SK-N-SH (cell line): ENCODE results near the gene CBLB. TPM values are rescaled to one million over a fixed set of nuclear protein-coding genes. Genes with fewer than 3 reads are reported as not detected.

Experiments used
- CTCF ChIA-PET: fragments of 300-600, 350-600 bp; formaldehyde crosslinking; extraction: SDS; loops from one replicate; lab custom pipeline; 2021; lab: Yijun Ruan, JAX
- POLR2A ChIA-PET: fragments of 350-600 bp; sonication (Branson Sonifier 250); formaldehyde crosslinking; extraction: SDS; loops from one replicate; lab custom pipeline; 2020; ENCODE audit warnings: antibody characterized with exemption, inconsistent platforms; lab: Yijun Ruan, JAX
- DNase-seq: peaks from one replicate; pipeline ENCODE4 v3.0.0; 2012
- H2AFZ ChIP-seq: fragments of 200-600 bp; sonication (generic); 2 replicates; pipeline ENCODE4 v1.8.1; 2016; ENCODE audit warnings: antibody characterized with exemption, mild to moderate bottlenecking, low read depth
- H3F3A ChIP-seq: fragments of 200-600 bp; sonication (generic); replicated peaks from 2 replicates; pipeline ENCODE3; 2016; ENCODE audit warnings: antibody characterized with exemption, mild to moderate bottlenecking; ENCODE audit not compliant: insufficient read depth
- H3K27ac ChIP-seq, 2 experiments: fragments of 200-500 bp in 1 of 2; fragments of 200-600 bp in 1 of 2; sonication (Bioruptor generic) in 1 of 2; sonication (generic), shearing (Covaris generic) in 1 of 2; 2 replicates each; pipeline versions ENCODE4 v1.5.1 to v1.6.1; 2014 to 2016; ENCODE audit warnings: low read depth in 2 of 2, inconsistent platforms in 1 of 2, low read length in 1 of 2, mild to moderate bottlenecking in 1 of 2, mixed read lengths in 1 of 2
- H3K27me3 ChIP-seq: fragments of 200-600 bp; sonication (generic), shearing (Covaris generic); 2 replicates; pipeline ENCODE4 v1.6.1; 2016; ENCODE audit warnings: mixed run types; ENCODE audit not compliant: insufficient read depth
- H3K36me3 ChIP-seq, 2 experiments: fragments of 200-500 bp in 1 of 2; fragments of 200-600 bp in 1 of 2; sonication (Bioruptor generic) in 1 of 2; sonication (generic) in 1 of 2; replicated peaks in 1 of 2; 2 replicates each; pipeline versions ENCODE3 to v1.5.1; 2014 to 2016; ENCODE audit warnings: low read length in 1 of 2, mild to moderate bottlenecking in 1 of 2; ENCODE audit not compliant: insufficient read depth in 2 of 2, control insufficient read depth in 1 of 2
- H3K4me1 ChIP-seq, 2 experiments: fragments of 200-500 bp in 1 of 2; fragments of 200-600 bp in 1 of 2; sonication (Bioruptor generic) in 1 of 2; sonication (generic), shearing (Covaris generic) in 1 of 2; 2 replicates each; pipeline versions ENCODE4 v1.5.1 to v1.6.1; 2014 to 2016; ENCODE audit warnings: low read depth in 1 of 2, low read length in 1 of 2, mixed run types in 1 of 2; ENCODE audit not compliant: insufficient read depth in 2 of 2, control insufficient read depth in 1 of 2
- H3K4me2 ChIP-seq: fragments of 200-600 bp; sonication (generic), shearing (Covaris generic); 2 replicates; pipeline ENCODE4 v1.6.1; 2017; ENCODE audit warnings: mixed run types
- H3K4me3 ChIP-seq, 2 experiments: fragments of 200-500 bp in 1 of 2; fragments of 200-600 bp in 1 of 2; sonication (Bioruptor generic) in 1 of 2; sonication (generic), shearing (Covaris generic) in 1 of 2; 2 replicates each; pipeline versions ENCODE4 v1.5.1 to v1.8.1; 2014 to 2016; ENCODE audit warnings: low read depth in 2 of 2, inconsistent platforms in 1 of 2, low read length in 1 of 2, mild to moderate bottlenecking in 1 of 2, mixed read lengths in 1 of 2, moderate library complexity in 1 of 2
- H3K79me2 ChIP-seq: fragments of 200-600 bp; sonication (generic); 2 replicates; pipeline ENCODE4 v1.8.1; 2017; ENCODE audit warnings: mild to moderate bottlenecking; ENCODE audit not compliant: insufficient read depth
- H3K9ac ChIP-seq: fragments of 200-600 bp; sonication (generic); 2 replicates; pipeline ENCODE4 v1.6.1; 2017; ENCODE audit warnings: mixed run types
- H3K9me2 ChIP-seq: fragments of 200-600 bp; sonication (generic); 2 replicates; pipeline ENCODE4 v1.6.1; 2017; ENCODE audit warnings: mixed run types
- H3K9me3 ChIP-seq: fragments of 200-600 bp; sonication (generic); 2 replicates; pipeline ENCODE4 v1.6.1; 2017; ENCODE audit warnings: mixed run types, mild to moderate bottlenecking, moderate library complexity
- H4K20me1 ChIP-seq: fragments of 200-600 bp; sonication (generic); 2 replicates; pipeline ENCODE4 v1.6.1; 2017; ENCODE audit warnings: mild to moderate bottlenecking, mixed run types; ENCODE audit not compliant: insufficient read depth
- ELF1 ChIP-seq: IDR thresholded peaks from 2 replicates; pipeline ENCODE4 v1.4.0; 2012
- EZH2phosphoT487 ChIP-seq: fragments of 200-600 bp; sonication (generic); IDR thresholded peaks from 2 replicates; pipeline ENCODE4 v1.6.1; 2017; ENCODE audit warnings: low read depth, mixed run types, mild to moderate bottlenecking, antibody characterized with exemption, moderate library complexity, borderline replicate concordance
- FOSL2 ChIP-seq: IDR thresholded peaks from 2 replicates; pipeline ENCODE4 v1.4.0; 2012; ENCODE audit warnings: low read depth, mild to moderate bottlenecking, moderate library complexity, borderline replicate concordance
- IRF3 ChIP-seq: fragments of 150-350 bp; IDR thresholded peaks from 2 replicates; pipeline ENCODE4 v1.6.1; 2016; ENCODE audit warnings: mild to moderate bottlenecking, low read depth, low read length
- MEF2A ChIP-seq: IDR thresholded peaks from 2 replicates; pipeline ENCODE4 v1.4.0; 2012; ENCODE audit warnings: low read depth, borderline replicate concordance
- NFIC ChIP-seq: IDR thresholded peaks from 2 replicates; pipeline ENCODE4 v1.4.0; 2012; ENCODE audit warnings: borderline replicate concordance
- PBX3 ChIP-seq: IDR thresholded peaks from 2 replicates; pipeline ENCODE4; 2012
- POLR2AphosphoS5 ChIP-seq: IDR thresholded peaks from 2 replicates; pipeline ENCODE4 v1.6.1; 2012; ENCODE audit warnings: low read depth, low read length
- RCOR1 ChIP-seq: fragments of 150-350 bp; IDR thresholded peaks from 2 replicates; pipeline ENCODE4 v1.6.1; 2017; ENCODE audit warnings: antibody characterized with exemption, low read length
- REST ChIP-seq: IDR thresholded peaks from 2 replicates; pipeline ENCODE4 v1.6.1; 2012; ENCODE audit warnings: mild to moderate bottlenecking, low read depth, low read length, moderate library complexity
- SIN3A ChIP-seq: IDR thresholded peaks from 2 replicates; pipeline ENCODE4 v1.6.1; 2012; ENCODE audit warnings: low read depth, mild to moderate bottlenecking, low read length, moderate library complexity, borderline replicate concordance
- TEAD4 ChIP-seq: IDR thresholded peaks from 2 replicates; pipeline ENCODE4 v1.4.0; 2012; ENCODE audit warnings: mild to moderate bottlenecking, borderline replicate concordance; ENCODE audit not compliant: insufficient read depth
- YY1 ChIP-seq: IDR thresholded peaks from 2 replicates; pipeline ENCODE4 v1.4.0; 2012; ENCODE audit warnings: low read depth, mild to moderate bottlenecking
- WGBS: methylation state at CpG from one replicate; pipeline ENCODE4 v1.1.6; 2017; ENCODE audit warnings: low lambda C conversion rate; 5-methylcytosine and 5-hydroxymethylcytosine counted together
- polyA plus RNA-seq, 3 experiments: library from polyadenylated mRNA; depleted of rRNA; stranded (reverse); fragments of >200 nt; gene quantifications; 2 replicates each; pipeline ENCODE4 v1.2.3, GENCODE V29; 2012
- TF ChIP-seq, protein P1 (sequence below): fragments of 200-600 bp; sonication (generic); IDR thresholded peaks from 2 replicates; pipeline ENCODE4 v1.6.1; 2017; ENCODE audit warnings: antibody characterized with exemption, mild to moderate bottlenecking, moderate library complexity
- TF ChIP-seq, protein P2 (sequence below): IDR thresholded peaks from 2 replicates; pipeline ENCODE4 v1.4.0; 2012; ENCODE audit warnings: low read depth, borderline replicate concordance

The CBLB gene
- polyA plus RNA-seq, 1 of the 3 experiments (the other 2 are of a cell fraction): 4.4 TPM

DNA sequence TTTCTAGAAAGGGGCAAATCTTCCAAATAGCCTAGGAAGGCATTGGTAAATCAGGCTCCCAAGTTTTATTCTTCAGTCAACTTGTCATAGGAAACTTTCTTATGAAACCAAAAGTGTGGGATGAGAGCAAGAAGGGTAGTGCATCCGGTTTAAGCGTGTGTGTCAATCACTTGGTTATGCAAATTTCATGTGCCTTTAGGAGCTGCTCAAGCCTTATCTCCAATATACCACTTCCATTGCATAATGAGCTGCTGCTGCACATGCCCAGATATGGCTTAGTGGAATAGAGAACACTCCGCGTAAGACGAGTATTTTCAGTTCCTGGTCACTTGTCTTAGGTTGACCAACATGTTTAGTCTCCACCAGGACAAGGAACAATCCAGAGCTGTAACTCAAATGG is 242.1 kb downstream of the CBLB start:
- no peak overlapping the region for H3K9ac ChIP-seq
- no peak for DNase-seq
- TF ChIP-seq, protein P1, sequence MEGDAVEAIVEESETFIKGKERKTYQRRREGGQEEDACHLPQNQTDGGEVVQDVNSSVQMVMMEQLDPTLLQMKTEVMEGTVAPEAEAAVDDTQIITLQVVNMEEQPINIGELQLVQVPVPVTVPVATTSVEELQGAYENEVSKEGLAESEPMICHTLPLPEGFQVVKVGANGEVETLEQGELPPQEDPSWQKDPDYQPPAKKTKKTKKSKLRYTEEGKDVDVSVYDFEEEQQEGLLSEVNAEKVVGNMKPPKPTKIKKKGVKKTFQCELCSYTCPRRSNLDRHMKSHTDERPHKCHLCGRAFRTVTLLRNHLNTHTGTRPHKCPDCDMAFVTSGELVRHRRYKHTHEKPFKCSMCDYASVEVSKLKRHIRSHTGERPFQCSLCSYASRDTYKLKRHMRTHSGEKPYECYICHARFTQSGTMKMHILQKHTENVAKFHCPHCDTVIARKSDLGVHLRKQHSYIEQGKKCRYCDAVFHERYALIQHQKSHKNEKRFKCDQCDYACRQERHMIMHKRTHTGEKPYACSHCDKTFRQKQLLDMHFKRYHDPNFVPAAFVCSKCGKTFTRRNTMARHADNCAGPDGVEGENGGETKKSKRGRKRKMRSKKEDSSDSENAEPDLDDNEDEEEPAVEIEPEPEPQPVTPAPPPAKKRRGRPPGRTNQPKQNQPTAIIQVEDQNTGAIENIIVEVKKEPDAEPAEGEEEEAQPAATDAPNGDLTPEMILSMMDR: no peak
- TF ChIP-seq NFIC (no peak), PBX3 (no peak), RCOR1 (no peak), SIN3A (no peak), IRF3 (no peak), YY1 (no peak), FOSL2 (no peak), POLR2AphosphoS5 (no peak), MEF2A (no peak), ELF1 (no peak), EZH2phosphoT487 (no peak)
- TF ChIP-seq, protein P2, sequence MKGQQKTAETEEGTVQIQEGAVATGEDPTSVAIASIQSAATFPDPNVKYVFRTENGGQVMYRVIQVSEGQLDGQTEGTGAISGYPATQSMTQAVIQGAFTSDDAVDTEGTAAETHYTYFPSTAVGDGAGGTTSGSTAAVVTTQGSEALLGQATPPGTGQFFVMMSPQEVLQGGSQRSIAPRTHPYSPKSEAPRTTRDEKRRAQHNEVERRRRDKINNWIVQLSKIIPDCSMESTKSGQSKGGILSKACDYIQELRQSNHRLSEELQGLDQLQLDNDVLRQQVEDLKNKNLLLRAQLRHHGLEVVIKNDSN: no peak
- TF ChIP-seq, all 33 proteins: peak for 0
- Histone ChIP-seq H3K27me3 (no peaks in the 10 kb centered on the region), H3K36me3 (no peaks in the 10 kb centered on the region), H3K79me2 (no peaks in the 10 kb centered on the region), H3K9me2 (no peaks in the 10 kb centered on the region), H3K4me3 (no peak overlapping the region), H2AFZ (no peak overlapping the region), H3F3A (no peaks in the 10 kb centered on the region), H3K9me3 (no peaks in the 10 kb centered on the region), H3K27ac (no peak overlapping the region), H3K4me2 (no peak overlapping the region), H4K20me1 (no peaks in the 10 kb centered on the region), H3K4me1 (no peaks in the 10 kb centered on the region)
- POLR2A ChIA-PET: no interaction called here
- 98% methylated on average over 5 of the region's 5 CpGs for whole genome bisulfite sequencing
- CTCF ChIA-PET: no interaction called here

DNA sequence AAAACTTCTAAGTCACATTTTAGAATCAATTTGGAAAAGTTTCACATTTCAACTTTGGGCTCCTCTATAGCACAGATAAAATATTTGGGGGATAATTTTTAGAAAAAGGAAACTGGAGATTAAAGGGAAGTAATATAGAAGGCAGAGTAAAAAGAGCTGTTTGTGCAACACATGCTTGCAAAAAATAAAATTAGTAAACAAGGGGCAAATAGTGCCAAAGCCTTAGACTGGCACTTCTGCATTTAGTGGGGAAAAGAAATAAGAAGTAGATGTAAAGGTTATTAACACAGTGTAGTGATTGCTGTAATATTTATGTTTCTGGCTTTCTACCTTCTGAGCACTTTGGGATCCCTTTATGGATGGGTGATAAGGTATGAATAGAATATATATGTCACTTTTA is 246.6 kb downstream of the CBLB start:
- no peaks in the 10 kb centered on the region for H3K4me1 ChIP-seq
- no peaks in the 10 kb centered on the region for H3K36me3 ChIP-seq
- no peaks in the 10 kb centered on the region for H3K79me2 ChIP-seq
- H3K9me3 ChIP-seq: no peaks in the 10 kb centered on the region
- no peaks in the 10 kb centered on the region for H3K9me2 ChIP-seq
- H3K4me3 ChIP-seq: no peak overlapping the region
- no peak overlapping the region for H3K9ac ChIP-seq
- POLR2A ChIA-PET: no interaction called here
- no peaks in the 10 kb centered on the region for H3F3A ChIP-seq
- H4K20me1 ChIP-seq: no peaks in the 10 kb centered on the region
- no peak for DNase-seq
- no peak overlapping the region for H2AFZ ChIP-seq
- H3K27ac ChIP-seq: no peak overlapping the region
- H3K27me3 ChIP-seq: no peaks in the 10 kb centered on the region
- CTCF ChIA-PET: interaction anchor here (1.2 kb wide), 1 partner anchor 9 kb away, joined by 3 read pairs; no protein-coding TSS in a partner anchor
- H3K4me2 ChIP-seq: no peak overlapping the region
- TF ChIP-seq TEAD4 (no peak), REST (no peak), RCOR1 (no peak)
